SU-DHL-6 (cell line): ENCODE data around the gene LGALS8.

Experiments used
- H2AFZ ChIP-seq: fragments of 200-600 bp; sonication (generic); 2 replicates; pipeline ENCODE4 v1.6.1; 2014; ENCODE audit warnings: low read depth, mild to moderate bottlenecking, moderate library complexity, mixed read lengths, antibody characterized with exemption, low read length; ENCODE audit not compliant: severe bottlenecking
- H3F3A ChIP-seq: fragments of 200-600 bp; shearing (Covaris generic); 2 replicates; pipeline ENCODE4 v1.6.0; 2016; ENCODE audit warnings: antibody characterized with exemption, mild to moderate bottlenecking; ENCODE audit not compliant: insufficient read depth
- H3K27ac ChIP-seq: fragments of 200-600 bp; sonication (generic); 2 replicates; pipeline ENCODE4 v1.5.1; 2016; ENCODE audit warnings: low read depth, mild to moderate bottlenecking, low read length, moderate library complexity, mixed read lengths
- H3K27me3 ChIP-seq: fragments of 200-600 bp; sonication (generic), shearing (Covaris generic); 2 replicates; pipeline ENCODE4 v1.6.0; 2014; ENCODE audit warnings: mild to moderate bottlenecking, low read length
- H3K36me3 ChIP-seq: fragments of 200-600 bp; sonication (generic); 2 replicates; pipeline ENCODE4 v1.6.1; 2014; ENCODE audit warnings: mild to moderate bottlenecking, low read length, mixed read lengths
- H3K4me2 ChIP-seq: fragments of 300-600, 200-600 bp; shearing (Covaris generic), sonication (generic); 2 replicates; pipeline ENCODE4 v1.6.0; 2014; ENCODE audit warnings: low read length, low read depth, mild to moderate bottlenecking; ENCODE audit not compliant: poor library complexity, severe bottlenecking
- H3K4me3 ChIP-seq: fragments of 200-600 bp; sonication (generic); 2 replicates; pipeline ENCODE4 v1.5.1; 2014; ENCODE audit warnings: antibody characterized with exemption, low read length, mild to moderate bottlenecking, mixed read lengths; ENCODE audit not compliant: insufficient read depth, poor library complexity, severe bottlenecking
- H3K79me2 ChIP-seq: fragments of 200-600 bp; sonication (generic); 2 replicates; pipeline ENCODE4 v1.6.1; 2014; ENCODE audit warnings: mild to moderate bottlenecking, low read length, moderate library complexity; ENCODE audit not compliant: insufficient read depth
- H3K9ac ChIP-seq: fragments of 200-600 bp; sonication (generic); 2 replicates; pipeline ENCODE4 v1.7.0; 2014; ENCODE audit warnings: mild to moderate bottlenecking, low read length
- H3K9me2 ChIP-seq: fragments of 200-600 bp; sonication (generic); replicated peaks from 2 replicates; pipeline ENCODE4 v1.6.1; 2014; ENCODE audit warnings: low read length; ENCODE audit not compliant: insufficient read depth
- H3K9me3 ChIP-seq: fragments of 200-600 bp; sonication (generic); 2 replicates; pipeline ENCODE4 v1.6.1; 2014; ENCODE audit warnings: low read length, mixed read lengths; ENCODE audit not compliant: insufficient read depth
- H4K20me1 ChIP-seq: fragments of 200-600 bp; sonication (generic); 2 replicates; pipeline ENCODE4 v1.6.1; 2014; ENCODE audit warnings: low read depth, mild to moderate bottlenecking, antibody characterized with exemption, low read length, moderate library complexity, mixed read lengths
- CTCF ChIP-seq: fragments of 200-600 bp; sonication (generic); IDR thresholded peaks from one replicate; pipeline ENCODE4 v1.5.1; 2017; ENCODE audit warnings: antibody characterized with exemption, mild to moderate bottlenecking, low read length, moderate library complexity; ENCODE audit not compliant: insufficient read depth, poor library complexity, severe bottlenecking
- EZH2phosphoT487 ChIP-seq: fragments of 200-600 bp; sonication (generic), shearing (Covaris generic); conservative IDR thresholded peaks from 2 replicates; pipeline ENCODE4 v1.6.1; 2018; ENCODE audit warnings: mild to moderate bottlenecking, antibody characterized with exemption, low read length, moderate library complexity, mixed read lengths

LGALS8 gene

GRCh38 chr1:236602171-236602570, 78.4 kb downstream of the LGALS8 start:
- Histone ChIP-seq H3K36me3 (peaks cover 19% of the 10 kb centered on the region), H3K9me2 (no peaks in the 10 kb centered on the region), H3K27me3 (no peaks in the 10 kb centered on the region), H3K9me3 (no peaks in the 10 kb centered on the region), H4K20me1 (no peaks in the 10 kb centered on the region), H3K27ac (no peak overlapping the region), H2AFZ (no peak overlapping the region), H3K79me2 (peaks cover 29% of the 10 kb centered on the region), H3F3A (peaks cover 11% of the 10 kb centered on the region), H3K4me3 (no peak overlapping the region), H3K9ac (no peak overlapping the region), H3K4me2 (no peak overlapping the region)
- TF ChIP-seq CTCF, result no peak
- TF ChIP-seq EZH2phosphoT487, result no peak
